ENCODE results near the gene GSG1L2. TPM values are rescaled to one million over a fixed set of nuclear protein-coding genes. Genes with fewer than 3 reads are reported as not detected.

Gene GSG1L2
- total and polyA plus RNA-seq, 2 donors (not counting 3 experiments of a cell fraction or from before 2014, with no cell fraction given): not detected

DNA sequence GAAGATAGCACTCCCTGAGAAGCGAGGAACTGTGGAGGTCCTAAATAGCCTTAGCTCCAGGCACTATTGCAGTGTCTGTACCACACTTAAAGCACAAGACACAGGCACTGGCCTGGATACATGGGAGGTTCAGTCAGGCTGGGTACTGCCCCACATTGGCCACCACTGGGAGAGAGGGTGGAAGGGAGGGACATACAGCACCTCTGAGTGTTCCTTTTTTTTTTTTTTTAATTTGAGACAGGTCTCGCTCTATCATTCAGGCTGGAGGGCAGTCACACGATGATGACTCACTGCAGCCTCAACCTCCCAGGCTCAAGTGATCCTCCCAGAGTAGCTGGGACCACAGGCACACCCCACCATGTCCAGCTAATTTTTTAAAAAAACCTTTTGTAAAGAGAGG is 1.4 kb downstream of the GSG1L2 start:
- FAIRE-seq (no peak), DNase-seq (ENCODE audit: low read depth, low spot score) (no peak)
- peaks cover 5% of the 10 kb centered on the region for H3K9me3 ChIP-seq (replicated peaks; ENCODE audit: control insufficient read depth, insufficient read depth, low read length)
- BruUV-seq (replicated peaks): no TSS peak
- H3K4me2 ChIP-seq (ENCODE audit: insufficient read depth, low read length): no peak overlapping the region
- H3K4me1 ChIP-seq (ENCODE audit: control insufficient read depth, extremely low read depth, insufficient read depth, low read length): no peaks in the 10 kb centered on the region
- H3K36me3 ChIP-seq (ENCODE audit: control insufficient read depth in 2 of 2, extremely low read depth in 1 of 2, insufficient read depth in 2 of 2, low read length in 2 of 2): no peaks in the 10 kb centered on the region
- no peaks in the 10 kb centered on the region for H4K20me1 ChIP-seq (replicated peaks; ENCODE audit: control insufficient read depth, extremely low read depth, insufficient read depth, low read length)
- H3K27ac ChIP-seq (ENCODE audit: insufficient read depth, low read depth, low read length): no peak overlapping the region
- TF ChIP-seq EZH2 (IDR thresholded peaks at IDR 0.05; ENCODE audit: borderline replicate concordance, low read depth, low read length, severe bottlenecking): no peak
- TF ChIP-seq, protein P1, sequence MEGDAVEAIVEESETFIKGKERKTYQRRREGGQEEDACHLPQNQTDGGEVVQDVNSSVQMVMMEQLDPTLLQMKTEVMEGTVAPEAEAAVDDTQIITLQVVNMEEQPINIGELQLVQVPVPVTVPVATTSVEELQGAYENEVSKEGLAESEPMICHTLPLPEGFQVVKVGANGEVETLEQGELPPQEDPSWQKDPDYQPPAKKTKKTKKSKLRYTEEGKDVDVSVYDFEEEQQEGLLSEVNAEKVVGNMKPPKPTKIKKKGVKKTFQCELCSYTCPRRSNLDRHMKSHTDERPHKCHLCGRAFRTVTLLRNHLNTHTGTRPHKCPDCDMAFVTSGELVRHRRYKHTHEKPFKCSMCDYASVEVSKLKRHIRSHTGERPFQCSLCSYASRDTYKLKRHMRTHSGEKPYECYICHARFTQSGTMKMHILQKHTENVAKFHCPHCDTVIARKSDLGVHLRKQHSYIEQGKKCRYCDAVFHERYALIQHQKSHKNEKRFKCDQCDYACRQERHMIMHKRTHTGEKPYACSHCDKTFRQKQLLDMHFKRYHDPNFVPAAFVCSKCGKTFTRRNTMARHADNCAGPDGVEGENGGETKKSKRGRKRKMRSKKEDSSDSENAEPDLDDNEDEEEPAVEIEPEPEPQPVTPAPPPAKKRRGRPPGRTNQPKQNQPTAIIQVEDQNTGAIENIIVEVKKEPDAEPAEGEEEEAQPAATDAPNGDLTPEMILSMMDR (IDR thresholded peaks at IDR 0.05; ENCODE audit: extremely low read depth in 1 of 2, insufficient read depth in 1 of 2, low read depth in 1 of 2, low read length in 2 of 2): no peak
- TF ChIP-seq, protein P2, sequence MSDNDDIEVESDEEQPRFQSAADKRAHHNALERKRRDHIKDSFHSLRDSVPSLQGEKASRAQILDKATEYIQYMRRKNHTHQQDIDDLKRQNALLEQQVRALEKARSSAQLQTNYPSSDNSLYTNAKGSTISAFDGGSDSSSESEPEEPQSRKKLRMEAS (IDR thresholded peaks at IDR 0.05; ENCODE audit: insufficient read depth, insufficient read length): no peak
- no peak for TF ChIP-seq POLR2A (IDR thresholded peaks at IDR 0.05; ENCODE audit: low read depth, low read length)
- TF ChIP-seq MYC (IDR thresholded peaks at IDR 0.05; ENCODE audit: low read depth, low read length): no peak
- TF ChIP-seq JUN (IDR thresholded peaks at IDR 0.05; ENCODE audit: borderline replicate concordance, insufficient read depth, insufficient read length, low read depth): no peak
- no peak for TF ChIP-seq FOS (IDR thresholded peaks at IDR 0.05; ENCODE audit: borderline replicate concordance, insufficient read depth, low read length)
- no peak for TF ChIP-seq GATA2 (IDR thresholded peaks at IDR 0.05; ENCODE audit: insufficient read depth, insufficient read length, low read depth, low read length)
- TF ChIP-seq POLR2AphosphoS5 (IDR thresholded peaks at IDR 0.05; ENCODE audit: insufficient read depth, low read depth, low read length): no peak
- no peak overlapping the region for H3K4me3 ChIP-seq (replicated peaks in 1 of 3; ENCODE audit: insufficient read depth in 1 of 3, low read depth in 1 of 3, low read length in 3 of 3)
- H3K27me3 ChIP-seq (ENCODE audit: control insufficient read depth in 2 of 2, insufficient read depth in 2 of 2, low read length in 2 of 2): no peaks in the 10 kb centered on the region
- ChIA-PET POLR2A (no interaction called here), CTCF (no interaction called here)
- dilution Hi-C loops (cut with MboI; ENCODE audit: extremely low pct_ligation_motif_present, low sequenced_read_pairs): no loop called here
- no peak overlapping the region for H2AFZ ChIP-seq (ENCODE audit: low read depth, low read length)
- H3K79me2 ChIP-seq (ENCODE audit: control insufficient read depth, insufficient read depth, low read length): no peaks in the 10 kb centered on the region
- no peaks in the 10 kb centered on the region for H3K9me1 ChIP-seq (replicated peaks; ENCODE audit: control insufficient read depth, extremely low read depth, insufficient read depth, low read length)
- H3K9ac ChIP-seq (replicated peaks; ENCODE audit: extremely low read depth, insufficient read depth, low read length): no peak overlapping the region
- intact Hi-C loops (cut with micrococcal nuclease): no loop called here
